ENCODE results near the gene TTC4. TPM values are rescaled to one million over a fixed set of nuclear protein-coding genes. Genes with fewer than 3 reads are reported as not detected.

The TTC4 gene
- total RNA-seq, 1 donor from 2014 or later: 18.8 TPM

GRCh38 chr1:54750596-54750995 lies 34.9 kb downstream of the TTC4 start:
- no peak overlapping the region for H3K27ac Mint-ChIP-seq (ENCODE audit: unreplicated experiment)

DNA sequence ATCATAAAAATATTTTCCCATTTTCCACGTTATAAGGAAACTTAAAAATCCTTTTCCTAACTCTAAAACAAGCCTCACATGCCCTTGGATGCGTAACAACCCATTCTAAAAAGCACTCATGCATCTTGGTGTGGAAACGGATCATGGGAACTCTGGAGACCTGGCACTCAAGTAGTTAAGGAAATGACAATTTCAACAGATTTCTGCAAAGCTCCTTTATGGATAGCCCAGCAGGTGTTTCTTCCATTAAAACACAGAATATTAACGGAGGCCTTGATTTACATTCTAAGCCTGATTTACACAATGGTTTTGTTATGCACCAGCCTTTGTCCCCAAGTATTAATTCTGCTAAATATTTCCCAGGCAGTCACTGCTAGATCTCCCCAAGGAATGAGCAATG lies 35.8 kb downstream of the TTC4 start:
- Histone ChIP-seq H3K9ac (ENCODE audit: low read length) (no peak overlapping the region), H3K4me2 (ENCODE audit: low read length) (no peak overlapping the region), H3K27me3 (ENCODE audit: insufficient read depth, low read length) (no peaks in the 10 kb centered on the region), H3K4me3 (ENCODE audit: insufficient read depth, low read depth, low read length) (no peak overlapping the region), H2AFZ (ENCODE audit: low read depth, low read length) (no peak overlapping the region), H3K79me2 (ENCODE audit: insufficient read depth, low read length) (no peaks in the 10 kb centered on the region), H3K27ac (ENCODE audit: low read depth, low read length) (no peak overlapping the region), H4K20me1 (ENCODE audit: insufficient read depth, low read length) (no peaks in the 10 kb centered on the region), H3K36me3 (ENCODE audit: insufficient read depth, low read length) (no peaks in the 10 kb centered on the region), H3K9me3 (ENCODE audit: insufficient read depth, low read depth, low read length) (no peaks in the 10 kb centered on the region), H3K4me1 (ENCODE audit: insufficient read depth, low read length) (no peaks in the 10 kb centered on the region)
- Mint-ChIP-seq H3K9me3 (ENCODE audit: unreplicated experiment) (no peaks in the 10 kb centered on the region), H3K27ac (ENCODE audit: unreplicated experiment) (no peak overlapping the region), H3K27me3 (ENCODE audit: low read depth, unreplicated experiment) (peaks cover 21% of the 10 kb centered on the region), H3K4me3 (ENCODE audit: unreplicated experiment) (no peak overlapping the region), H3K36me3 (ENCODE audit: low read depth, unreplicated experiment) (peaks cover 4% of the 10 kb centered on the region), H3K4me1 (ENCODE audit: low read depth, unreplicated experiment) (no peaks in the 10 kb centered on the region)
- TF ChIP-seq EZH2 (IDR thresholded peaks at IDR 0.05; ENCODE audit: insufficient read depth, low read length): no peak
- FAIRE-seq (no peak), DNase-seq (ENCODE audit: low read depth) (no peak)

More at GRCh38 chr1:54750596-54750995, 34.9 kb downstream of the TTC4 start:
- no peak overlapping the region for H3K4me3 Mint-ChIP-seq (ENCODE audit: unreplicated experiment)
- Histone ChIP-seq H2AFZ (ENCODE audit: low read depth, low read length) (no peak overlapping the region), H3K9ac (ENCODE audit: low read length) (no peak overlapping the region), H3K36me3 (ENCODE audit: insufficient read depth, low read length) (no peaks in the 10 kb centered on the region), H3K27ac (ENCODE audit: low read depth, low read length) (no peak overlapping the region), H3K4me2 (ENCODE audit: low read length) (no peak overlapping the region), H4K20me1 (ENCODE audit: insufficient read depth, low read length) (no peaks in the 10 kb centered on the region), H3K4me3 (ENCODE audit: insufficient read depth, low read depth, low read length) (no peak overlapping the region), H3K79me2 (ENCODE audit: insufficient read depth, low read length) (no peaks in the 10 kb centered on the region), H3K4me1 (ENCODE audit: insufficient read depth, low read length) (no peaks in the 10 kb centered on the region), H3K27me3 (ENCODE audit: insufficient read depth, low read length) (no peaks in the 10 kb centered on the region), H3K9me3 (ENCODE audit: insufficient read depth, low read depth, low read length) (no peaks in the 10 kb centered on the region)
- FAIRE-seq: no peak
- no peaks in the 10 kb centered on the region for H3K4me1 Mint-ChIP-seq (ENCODE audit: low read depth, unreplicated experiment)
- no peak for DNase-seq (ENCODE audit: low read depth)
- TF ChIP-seq EZH2 (IDR thresholded peaks at IDR 0.05; ENCODE audit: insufficient read depth, low read length) (no peak), CTCF (IDR thresholded peaks at IDR 0.05; ENCODE audit: insufficient read depth, low read depth, low read length) (no peak)
- H3K36me3 Mint-ChIP-seq (ENCODE audit: low read depth, unreplicated experiment): no peaks in the 10 kb centered on the region
- H3K9me3 Mint-ChIP-seq (ENCODE audit: unreplicated experiment): no peaks in the 10 kb centered on the region
- H3K27me3 Mint-ChIP-seq (ENCODE audit: low read depth, unreplicated experiment): peaks cover 21% of the 10 kb centered on the region

DNA sequence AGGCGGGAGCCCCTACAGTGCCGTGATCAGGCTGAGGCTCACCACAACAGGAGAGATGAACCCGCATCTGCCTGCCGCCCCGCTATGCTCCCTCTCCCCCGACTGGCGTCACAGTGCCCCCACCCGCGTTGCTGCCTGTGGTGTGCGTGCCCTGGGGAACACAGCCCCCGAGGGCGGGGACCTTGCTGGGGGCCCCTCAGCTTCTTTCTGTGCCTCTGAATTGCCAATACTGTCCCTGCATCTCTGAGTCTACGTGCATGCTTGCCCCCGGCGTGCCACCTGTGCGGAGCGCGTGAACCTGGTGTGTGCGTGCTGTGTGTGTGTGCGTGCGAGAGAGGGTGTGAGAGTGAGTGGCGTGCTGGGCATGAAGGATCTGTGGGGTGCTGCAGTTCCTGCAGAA lies 38.4 kb downstream of the TTC4 start:
- DNase-seq (ENCODE audit: low read depth) (no peak), FAIRE-seq (no peak)
- Mint-ChIP-seq H3K4me1 (ENCODE audit: low read depth, unreplicated experiment) (no peaks in the 10 kb centered on the region), H3K36me3 (ENCODE audit: low read depth, unreplicated experiment) (peaks cover 16% of the 10 kb centered on the region), H3K27ac (ENCODE audit: unreplicated experiment) (no peak overlapping the region), H3K27me3 (ENCODE audit: low read depth, unreplicated experiment) (peaks cover 9% of the 10 kb centered on the region), H3K4me3 (ENCODE audit: unreplicated experiment) (no peak overlapping the region), H3K9me3 (ENCODE audit: unreplicated experiment) (no peaks in the 10 kb centered on the region)
- H3K4me3 ChIP-seq (ENCODE audit: insufficient read depth, low read depth, low read length): no peak overlapping the region
- H2AFZ ChIP-seq (ENCODE audit: low read depth, low read length): no peak overlapping the region
- H3K27me3 ChIP-seq (ENCODE audit: insufficient read depth, low read length): no peaks in the 10 kb centered on the region
- no peak overlapping the region for H3K27ac ChIP-seq (ENCODE audit: low read depth, low read length)
- no peak overlapping the region for H3K9ac ChIP-seq (ENCODE audit: low read length)
- no peaks in the 10 kb centered on the region for H3K4me1 ChIP-seq (ENCODE audit: insufficient read depth, low read length)
- no peaks in the 10 kb centered on the region for H3K9me3 ChIP-seq (ENCODE audit: insufficient read depth, low read depth, low read length)
- H4K20me1 ChIP-seq (ENCODE audit: insufficient read depth, low read length): no peaks in the 10 kb centered on the region
- no peaks in the 10 kb centered on the region for H3K79me2 ChIP-seq (ENCODE audit: insufficient read depth, low read length)
- no peaks in the 10 kb centered on the region for H3K36me3 ChIP-seq (ENCODE audit: insufficient read depth, low read length)
- TF ChIP-seq EZH2 (IDR thresholded peaks at IDR 0.05; ENCODE audit: insufficient read depth, low read length): no peak
- TF ChIP-seq CTCF (IDR thresholded peaks at IDR 0.05; ENCODE audit: insufficient read depth, low read depth, low read length): no peak
- no peak overlapping the region for H3K4me2 ChIP-seq (ENCODE audit: low read length)
